CD4-positive, alpha-beta T cell treated with Interleukin-10 for 1 hour (primary cell): ENCODE results near the gene DLG2.
A peak's percentile ranks its signal among the peaks of the same experiment; 100 is the strongest.

Source experiments
- DNase-seq: peaks from one replicate; pipeline ENCODE4 v3.0.0-alpha.2; 2020

DLG2 gene

GRCh38 chr11:83725269-83725560 is 1901.9 kb downstream of the DLG2 start:
- DNase-seq = no peak

- DNase-seq = peak; percentile 3
Observed at GRCh38 chr11:83723999-83724398, 1903.1 kb downstream of the DLG2 start.

- no peak for DNase-seq
Observed at GRCh38 chr11:83722392-83723119, 1904.6 kb downstream of the DLG2 start.

- no peak for DNase-seq
Observed at GRCh38 chr11:83721263-83721662, 1905.9 kb downstream of the DLG2 start.

GRCh38 chr11:83720675-83721074 is 1906.5 kb downstream of the DLG2 start:
- DNase-seq = no peak

- no peak for DNase-seq
Observed at GRCh38 chr11:83717537-83717936, 1909.6 kb downstream of the DLG2 start.

GRCh38 chr11:83715927-83716535 is 1911.1 kb downstream of the DLG2 start:
- DNase-seq = no peak

GRCh38 chr11:83713708-83714107 is 1913.4 kb downstream of the DLG2 start:
- no peak for DNase-seq

- DNase-seq = no peak
Observed at GRCh38 chr11:83711106-83711527, 1916.0 kb downstream of the DLG2 start.

GRCh38 chr11:83709434-83709833 is 1917.7 kb downstream of the DLG2 start:
- DNase-seq = no peak

- no peak for DNase-seq
Observed at GRCh38 chr11:83706566-83706965, 1920.6 kb downstream of the DLG2 start.

- DNase-seq = no peak
Observed at GRCh38 chr11:83702796-83703195, 1924.3 kb downstream of the DLG2 start.

GRCh38 chr11:83697518-83697917 is 1929.6 kb downstream of the DLG2 start:
- no peak for DNase-seq

- no peak for DNase-seq
Observed at GRCh38 chr11:83695046-83695445, 1932.1 kb downstream of the DLG2 start.

GRCh38 chr11:83694191-83694910 is 1932.8 kb downstream of the DLG2 start:
- no peak for DNase-seq

GRCh38 chr11:83693306-83693992 is 1933.7 kb downstream of the DLG2 start:
- DNase-seq = no peak

GRCh38 chr11:83692675-83693074 is 1934.5 kb downstream of the DLG2 start:
- DNase-seq = no peak

GRCh38 chr11:83691451-83691950 is 1935.6 kb downstream of the DLG2 start:
- DNase-seq = no peak

GRCh38 chr11:83689144-83689780 is 1937.9 kb downstream of the DLG2 start:
- no peak for DNase-seq

GRCh38 chr11:83687787-83688186 is 1939.4 kb downstream of the DLG2 start:
- DNase-seq = no peak

GRCh38 chr11:83685730-83686129 is 1941.4 kb downstream of the DLG2 start:
- no peak for DNase-seq

- DNase-seq = no peak
Observed at GRCh38 chr11:83684071-83684470, 1943.1 kb downstream of the DLG2 start.

GRCh38 chr11:83682611-83682973 is 1944.6 kb downstream of the DLG2 start:
- no peak for DNase-seq
